GM06990 (cell line): ENCODE results near the gene DGKA.
A peak's percentile ranks its signal among the peaks of the same experiment; 100 is the strongest.

Source experiments
- DNase-seq: peaks from one replicate; pipeline ENCODE4 v3.0.0-alpha.2; 2011; ENCODE audit not compliant: insufficient read length; ENCODE audit errors: extremely low read depth
- H3K27me3 ChIP-seq: replicated peaks from 2 replicates; pipeline ENCODE4 v1.6.0; 2011; ENCODE audit warnings: low read length; ENCODE audit not compliant: control insufficient read depth, insufficient read depth
- H3K36me3 ChIP-seq: 2 replicates; pipeline ENCODE4 v1.5.1; 2011; ENCODE audit warnings: low read length; ENCODE audit not compliant: control insufficient read depth, insufficient read depth
- H3K4me3 ChIP-seq: replicated peaks from 2 replicates; pipeline ENCODE4 v1.5.1; 2011; ENCODE audit warnings: low read depth, mild to moderate bottlenecking, control low read depth, low read length
- CTCF ChIP-seq: IDR thresholded peaks from 2 replicates; pipeline ENCODE4 v1.5.1; 2011; ENCODE audit warnings: low read length, control low read depth, mild to moderate bottlenecking, inconsistent platforms; ENCODE audit not compliant: insufficient read depth, poor library complexity, severe bottlenecking

DGKA gene

GRCh38 chr12:55965941-55966407, 35.0 kb downstream of the DGKA start, which contains the start of gene PMEL:
Gene PMEL, minus strand, starts transcription at chr12:55966042. Its CDS starts 31 bp downstream, at chr12:55966011.
- Histone ChIP-seq H3K4me3 (peak within 1 kb of the TSS; percentile 91), H3K36me3 (no peaks in the 10 kb centered on the region; the same call in 1 of the 2 replicates), H3K27me3 (no peaks in the 10 kb centered on the region)
- DNase-seq: no peak
- no peak for TF ChIP-seq CTCF

GRCh38 chr12:55966408-55967281, 35.7 kb downstream of the DGKA start, which contains the start of gene CDK2:
Gene CDK2, plus strand, starts transcription at chr12:55966830. Its CDS starts 179 bp downstream, at chr12:55967009.
- H3K36me3 ChIP-seq: peaks cover 4% of the 10 kb centered on the region
- peak; percentile 91 for DNase-seq
- no peak for TF ChIP-seq CTCF
- no peaks in the 10 kb centered on the region for H3K27me3 ChIP-seq
- peak within 1 kb of the TSS; percentile 91 for H3K4me3 ChIP-seq

GRCh38 chr12:55969356-55969755, 38.4 kb downstream of the DGKA start:
- TF ChIP-seq CTCF: no peak
- no peak for DNase-seq
- Histone ChIP-seq H3K36me3 (peaks cover 4% of the 10 kb centered on the region), H3K27me3 (no peaks in the 10 kb centered on the region), H3K4me3 (no peak overlapping the region)

- Histone ChIP-seq H3K36me3 (peaks cover 4% of the 10 kb centered on the region), H3K4me3 (no peak overlapping the region), H3K27me3 (no peaks in the 10 kb centered on the region)
- no peak for TF ChIP-seq CTCF
- no peak for DNase-seq
Measured at GRCh38 chr12:55970775-55971174, 39.8 kb downstream of the DGKA start.

- no peak for TF ChIP-seq CTCF
- Histone ChIP-seq H3K4me3 (no peak overlapping the region), H3K36me3 (peaks cover 5% of the 10 kb centered on the region), H3K27me3 (no peaks in the 10 kb centered on the region)
- no peak for DNase-seq
Measured at GRCh38 chr12:55972042-55972441, 41.1 kb downstream of the DGKA start.
